AML-193 (cell line): ENCODE results near the gene PLA2G4E.

ENCODE experiments used
- DNase-seq, 2 experiments: peaks; one replicate each; lab custom pipeline; 2025; lab: John Stamatoyannopoulos, UW

The PLA2G4E gene

DNA sequence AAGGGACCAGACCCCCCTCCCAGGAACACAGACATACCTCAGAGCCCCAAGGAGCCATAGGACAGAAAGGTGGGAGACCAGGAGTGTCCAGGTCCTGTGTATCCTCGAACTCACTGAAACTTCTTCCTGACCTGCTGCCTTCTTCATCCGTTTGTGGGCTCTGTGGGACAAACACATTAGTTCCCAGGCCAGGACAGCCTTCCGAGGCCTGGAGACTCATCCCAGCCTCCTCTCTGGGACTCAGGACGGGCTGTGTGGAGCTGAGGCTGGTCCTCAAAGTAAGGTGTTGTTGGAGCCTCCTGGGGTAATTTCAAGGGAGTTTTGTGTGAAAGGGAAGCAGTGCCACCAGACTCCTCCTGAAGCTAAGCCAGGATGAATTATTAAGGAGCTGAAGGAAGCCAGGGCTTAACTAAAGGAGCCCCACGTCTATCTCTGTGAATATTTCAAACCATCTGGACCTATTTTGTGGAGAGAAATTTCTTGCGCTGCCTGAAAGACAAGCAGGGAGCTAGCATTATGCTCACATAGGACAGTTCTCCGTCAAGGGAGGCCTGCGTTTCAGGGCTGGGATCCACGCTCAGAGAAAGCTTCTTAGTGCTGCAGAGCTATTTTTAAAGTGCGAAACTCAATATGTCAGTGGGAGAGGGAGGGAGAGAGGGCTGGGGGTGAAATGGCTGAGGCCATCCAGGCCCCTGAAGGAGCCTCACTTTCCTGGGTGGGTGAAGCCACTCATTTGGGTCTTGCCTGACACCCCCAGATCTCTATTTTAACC lies 29.8 kb upstream of the PLA2G4E start:
- DNase-seq = no peak

DNA sequence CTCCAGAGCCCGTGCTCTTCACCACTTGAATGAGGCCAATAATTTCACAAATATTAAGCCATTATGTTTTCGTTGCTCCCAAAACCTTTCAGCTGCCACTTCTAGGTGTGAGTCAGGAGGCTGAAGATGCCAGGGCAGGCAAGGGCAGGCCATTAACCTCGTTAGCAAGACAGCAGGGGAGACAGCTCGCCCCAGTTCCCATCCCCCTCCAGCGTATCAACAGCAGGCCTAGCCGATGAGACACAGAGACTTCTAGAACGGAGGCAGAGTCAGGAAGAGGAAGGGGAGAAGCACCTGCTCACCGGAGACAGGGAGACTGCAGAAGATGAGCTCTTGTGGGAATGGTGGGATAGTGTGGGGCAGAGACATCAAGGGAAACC lies 28.0 kb upstream of the PLA2G4E start:
- no peak for DNase-seq

DNA sequence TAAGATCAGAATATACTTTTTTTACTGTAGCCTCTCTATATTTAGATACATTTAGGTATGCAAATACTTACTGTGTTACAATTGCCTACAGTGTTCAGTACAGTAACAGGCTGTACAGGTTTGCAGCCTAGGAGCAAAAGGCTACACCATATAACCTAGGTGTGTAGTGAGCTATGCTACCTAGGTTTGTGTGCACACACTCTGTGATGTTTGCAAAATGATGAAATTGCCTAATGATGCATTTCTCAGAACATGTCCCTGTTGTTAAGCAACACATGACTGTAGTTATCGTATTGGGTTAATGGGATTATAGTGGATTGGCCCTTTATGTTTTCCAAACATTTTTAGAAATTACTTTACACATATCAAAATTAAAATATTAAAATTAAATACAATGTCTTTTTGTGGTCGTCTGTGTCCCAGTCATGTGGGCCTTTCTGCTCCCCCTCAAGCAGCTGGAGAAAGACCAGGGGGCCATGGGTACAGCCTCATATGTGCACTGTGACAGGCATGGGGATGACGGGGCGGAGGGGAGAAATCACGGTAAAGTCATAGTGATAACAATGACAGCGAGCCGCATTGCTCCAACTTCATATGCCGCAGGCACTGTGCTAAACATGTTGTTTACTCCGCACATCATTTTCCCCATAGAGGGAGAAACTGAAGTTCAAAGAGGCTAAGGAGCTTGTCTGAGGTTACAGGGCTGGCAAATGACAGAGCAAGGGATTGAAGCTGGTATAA lies 27.4 kb upstream of the PLA2G4E start:
- no peak for DNase-seq

- no peak for DNase-seq
Observed at GRCh38 chr15:42046597-42046996, 25.8 kb upstream of the PLA2G4E start.

- no peak for DNase-seq
Observed at GRCh38 chr15:42045211-42045615, 24.4 kb upstream of the PLA2G4E start.

DNA sequence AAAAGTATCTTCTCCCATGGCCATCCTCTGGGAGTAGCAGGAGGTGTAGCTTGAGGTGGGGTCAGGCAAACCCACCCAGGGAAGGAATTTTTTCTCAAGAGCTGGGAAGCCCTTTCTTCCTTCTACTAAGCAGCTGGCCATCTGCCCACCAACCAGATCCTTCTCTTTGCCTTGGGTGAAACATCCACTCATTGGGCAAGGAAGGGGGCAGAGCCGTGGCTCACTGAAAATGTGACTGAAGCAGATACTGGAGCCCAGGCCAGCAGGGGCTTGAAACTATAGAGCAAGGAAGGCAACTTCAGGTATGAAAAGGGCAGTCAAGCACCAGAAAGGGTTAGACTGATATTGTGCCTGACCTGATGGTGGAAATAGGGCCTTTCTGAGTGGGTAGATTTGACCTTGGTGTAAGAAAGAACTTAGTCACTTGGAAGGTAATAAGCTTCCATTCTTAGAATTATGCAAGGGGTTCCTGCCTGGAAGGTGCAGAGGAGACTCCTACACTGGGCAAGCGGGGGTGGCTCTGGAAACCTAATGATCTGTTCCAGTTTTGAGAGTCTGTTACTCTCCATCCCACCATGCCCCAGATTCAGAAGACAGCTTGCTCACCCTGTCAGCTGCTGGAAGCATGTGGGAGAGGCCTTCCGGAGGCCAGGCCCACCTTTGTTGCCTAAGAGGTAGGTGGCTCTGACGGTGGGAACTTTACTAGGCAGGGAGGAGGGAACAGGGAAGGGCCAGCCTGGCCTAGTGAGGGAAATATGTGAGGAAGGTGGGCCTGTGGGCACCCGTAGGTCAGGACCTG lies 22.0 kb upstream of the PLA2G4E start:
- no peak for DNase-seq

GRCh38 chr15:42038401-42038800 lies 17.6 kb upstream of the PLA2G4E start:
- DNase-seq = no peak

DNA sequence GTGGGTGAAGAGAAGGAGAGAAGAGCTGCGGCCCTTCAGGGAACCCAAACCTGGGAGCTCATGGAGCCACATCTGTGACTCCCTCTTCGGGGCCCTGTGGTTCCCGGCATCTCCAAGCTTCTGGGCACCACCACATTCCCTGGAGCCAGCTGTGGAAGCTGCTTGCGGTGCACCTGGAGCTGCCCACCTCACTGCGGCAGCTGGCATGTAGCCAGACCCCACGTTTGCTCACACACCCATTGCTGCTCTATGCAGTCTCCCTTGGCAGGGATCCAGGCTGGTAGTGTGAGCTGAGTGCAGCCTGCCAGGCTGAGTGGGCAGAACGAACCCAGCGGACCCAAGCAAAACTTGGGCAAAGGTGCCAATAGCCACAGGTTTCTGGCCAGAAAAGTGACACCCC lies 16.8 kb upstream of the PLA2G4E start:
- no peak for DNase-seq

- DNase-seq = no peak
Observed at GRCh38 chr15:42036966-42037365, 16.1 kb upstream of the PLA2G4E start.

DNA sequence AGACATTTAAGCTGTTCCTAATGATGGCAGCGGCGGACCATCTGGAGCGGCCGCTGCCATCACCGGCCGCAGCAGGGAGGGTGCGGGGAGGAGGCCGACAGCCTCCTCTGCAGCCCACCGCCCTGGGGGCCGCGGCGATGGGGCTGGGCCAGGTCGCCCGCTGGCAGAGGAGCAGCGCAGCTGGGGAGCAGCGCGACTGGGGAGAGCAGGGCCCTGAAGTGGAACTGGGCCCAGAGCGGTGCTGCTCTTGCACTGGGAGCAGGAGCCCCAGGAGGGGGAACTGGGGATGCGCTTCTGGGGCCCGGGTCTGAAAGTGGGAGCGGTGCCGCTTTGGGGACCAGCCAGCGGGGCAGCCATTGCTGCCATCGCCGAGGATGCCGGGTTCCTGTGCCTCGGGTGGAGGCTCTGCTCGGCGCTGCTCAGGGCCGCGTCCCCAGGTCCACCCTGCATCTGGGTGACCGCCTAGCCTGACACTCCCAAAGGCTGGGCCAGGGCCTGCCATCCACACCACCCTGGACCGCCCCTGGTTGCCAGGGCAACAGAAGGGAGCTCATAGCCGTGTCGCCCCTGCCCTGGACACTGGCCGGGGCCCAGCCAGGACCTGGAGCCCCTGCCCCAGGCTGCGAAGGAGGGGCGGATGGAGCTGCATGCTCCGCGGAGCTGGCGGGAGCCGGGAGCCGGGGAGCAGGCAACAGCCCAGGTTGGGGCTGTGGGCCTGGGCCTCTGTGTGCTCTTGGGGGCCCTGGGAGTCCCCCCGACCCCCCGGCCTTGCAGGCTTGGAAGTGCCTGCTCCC lies 15.5 kb upstream of the PLA2G4E start:
- no peak for DNase-seq

DNA sequence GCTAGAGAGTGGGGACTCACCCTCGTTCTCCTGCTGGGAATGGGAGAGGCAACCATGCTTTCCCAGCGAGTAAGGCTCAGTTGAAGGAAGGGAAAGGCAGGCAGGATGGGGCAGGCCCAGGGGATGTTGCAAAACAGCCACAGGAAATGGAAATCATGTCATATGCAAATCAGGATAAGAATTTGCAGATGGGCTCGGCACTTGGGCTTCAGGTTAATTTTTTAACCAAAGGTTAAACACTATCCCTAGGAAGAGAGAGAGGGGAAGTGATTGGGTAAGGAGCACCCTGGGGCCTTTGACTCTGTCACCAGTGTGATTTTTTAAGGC lies 14.6 kb upstream of the PLA2G4E start:
- peak; percentile 17 to 36 for DNase-seq

GRCh38 chr15:42034628-42035434 lies 14.0 kb upstream of the PLA2G4E start:
- no peak for DNase-seq

DNA sequence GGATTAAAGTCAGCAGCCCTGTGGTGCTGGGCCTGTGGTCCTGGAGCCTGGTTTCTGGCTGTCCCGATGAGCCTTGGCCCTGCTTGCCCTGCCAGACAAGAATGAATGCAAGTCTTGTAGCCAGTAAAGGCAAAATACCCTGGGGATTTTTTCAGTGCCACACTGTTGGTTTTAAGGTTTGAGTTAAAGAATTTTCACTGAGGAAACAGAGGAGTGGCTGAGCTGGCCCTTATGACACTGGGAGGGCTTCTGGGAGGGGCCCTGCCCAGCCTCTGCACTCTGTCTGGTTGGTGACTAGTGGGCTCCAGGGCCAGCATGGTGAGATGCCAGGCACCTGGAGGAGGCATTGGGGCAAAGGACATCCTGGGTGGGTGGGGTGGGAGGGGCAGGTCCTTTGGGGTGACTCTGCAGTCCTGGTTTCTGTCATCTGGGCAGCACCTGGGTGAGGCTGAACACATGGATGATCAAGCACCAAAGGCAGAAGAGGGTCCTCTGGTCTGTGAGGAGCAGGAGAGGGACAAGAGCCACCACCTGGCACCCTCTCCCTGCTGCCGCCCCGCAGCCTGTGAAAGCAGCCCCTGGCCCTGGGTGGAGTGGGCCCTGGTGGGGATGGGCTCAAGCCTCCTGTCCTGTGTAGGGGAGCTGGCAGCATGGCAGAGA lies 12.5 kb upstream of the PLA2G4E start:
- no peak for DNase-seq

GRCh38 chr15:42032376-42033213 lies 11.8 kb upstream of the PLA2G4E start:
- no peak for DNase-seq

DNA sequence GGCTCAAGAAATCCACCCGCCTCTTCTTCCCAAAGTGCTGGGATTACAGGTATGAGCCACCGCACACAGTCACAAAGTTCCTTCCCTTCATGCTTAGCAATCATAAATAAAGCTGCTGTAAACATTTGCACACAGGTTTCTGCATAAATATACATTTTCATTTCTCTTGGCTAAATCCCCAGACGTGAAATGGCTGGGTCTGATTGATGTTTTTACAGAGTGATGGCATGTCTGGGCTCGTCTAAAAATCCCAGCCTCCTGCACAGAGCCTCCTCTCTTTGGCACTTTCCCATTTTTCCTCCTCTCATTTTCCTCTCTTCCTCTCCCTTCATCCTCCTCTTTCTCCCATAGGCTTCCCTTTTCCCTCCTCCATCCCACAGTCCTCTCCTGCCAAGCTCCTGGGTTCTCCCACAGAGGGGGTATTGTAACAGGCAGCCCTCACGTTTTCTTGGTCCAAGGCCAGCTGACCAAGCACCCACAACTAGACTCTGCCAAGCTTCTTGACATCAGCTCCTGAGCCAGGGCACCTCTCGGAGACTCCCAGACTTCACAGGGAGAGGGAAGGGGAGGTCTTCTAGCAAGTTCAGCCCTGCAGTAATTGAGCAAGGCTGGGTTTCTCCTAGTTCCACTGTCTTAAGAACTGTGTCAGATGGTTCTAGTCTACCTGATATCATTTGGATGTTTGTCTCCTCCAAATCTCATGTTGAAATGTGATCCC lies 10.5 kb upstream of the PLA2G4E start:
- no peak for DNase-seq

GRCh38 chr15:42027521-42027920 lies 6.7 kb upstream of the PLA2G4E start:
- no peak for DNase-seq

- DNase-seq = no peak
Observed at GRCh38 chr15:42024303-42024702, 3.5 kb upstream of the PLA2G4E start.

- no peak for DNase-seq
Observed at GRCh38 chr15:42021593-42021992, 751 bp upstream of the PLA2G4E start.
